ENCODE data around the gene SPOCK1. TPM values are rescaled to one million over a fixed set of nuclear protein-coding genes. Genes with fewer than 3 reads are reported as not detected.
"Not testable (repeated sequence)": the region's sequence is repeated elsewhere in the genome, so short reads cannot be mapped to it uniquely, and the experiment has no call there.

The SPOCK1 gene
- polyA plus RNA-seq, 3 donors = 1.8 to 5.7 (median 2.1) TPM

DNA sequence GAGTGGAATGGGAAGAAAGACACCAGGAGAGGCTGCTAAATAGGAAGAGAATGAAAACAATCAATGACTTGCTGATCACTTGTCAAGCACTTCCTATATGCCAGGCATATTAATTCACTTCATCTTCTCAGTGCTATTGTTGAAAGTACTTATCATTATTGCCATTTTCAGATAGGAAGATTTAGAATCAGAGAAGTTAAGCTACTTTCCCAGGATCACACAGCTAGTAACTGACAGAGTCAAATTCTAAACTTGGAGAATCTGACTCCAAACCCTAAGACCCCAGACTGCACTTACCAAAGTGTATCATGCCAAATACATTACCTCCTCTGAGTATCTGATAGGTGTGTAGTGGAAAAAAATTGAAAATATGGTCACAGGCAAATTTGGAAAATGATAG is 236.3 kb downstream of the SPOCK1 start:
- Histone ChIP-seq H3K9ac (ENCODE audit: insufficient read depth, low read length, poor library complexity, severe bottlenecking) (no peak overlapping the region), H3K27me3 (ENCODE audit: control insufficient read depth in 2 of 2, insufficient read depth in 2 of 2, low read length in 2 of 2) (peaks cover 0 to 2% of the 10 kb centered on the region in 2 donors), H3K4me2 (replicated peaks; ENCODE audit: extremely low read depth, low read length, poor library complexity, severe bottlenecking) (no peak overlapping the region), H3K79me2 (ENCODE audit: insufficient read depth, low read length) (no peaks in the 10 kb centered on the region), H3K4me3 (replicated peaks in 1 of 3; ENCODE audit: low read depth in 2 of 3, low read length in 3 of 3) (no peak overlapping the region), H3K9me3 (replicated peaks in 1 of 2; ENCODE audit: control insufficient read depth in 1 of 2, insufficient read depth in 1 of 2, low read length in 2 of 2) (no peaks in the 10 kb centered on the region), H4K20me1 (ENCODE audit: insufficient read depth, low read length) (no peaks in the 10 kb centered on the region), H3K4me1 (ENCODE audit: control insufficient read depth in 1 of 2, insufficient read depth in 2 of 2, low read length in 2 of 2) (no peaks in the 10 kb centered on the region), H3K36me3 (replicated peaks in 1 of 2; ENCODE audit: control insufficient read depth in 1 of 2, insufficient read depth in 2 of 2, low read length in 2 of 2) (no peaks in the 10 kb centered on the region), H2AFZ (ENCODE audit: insufficient read depth, low read depth, low read length, poor library complexity, severe bottlenecking) (no peak overlapping the region), H3K27ac (ENCODE audit: low read depth in 1 of 2, low read length in 2 of 2) (no peak overlapping the region)
- H3K4me1 Mint-ChIP-seq = no peaks in the 10 kb centered on the region
- TF ChIP-seq, protein P1, sequence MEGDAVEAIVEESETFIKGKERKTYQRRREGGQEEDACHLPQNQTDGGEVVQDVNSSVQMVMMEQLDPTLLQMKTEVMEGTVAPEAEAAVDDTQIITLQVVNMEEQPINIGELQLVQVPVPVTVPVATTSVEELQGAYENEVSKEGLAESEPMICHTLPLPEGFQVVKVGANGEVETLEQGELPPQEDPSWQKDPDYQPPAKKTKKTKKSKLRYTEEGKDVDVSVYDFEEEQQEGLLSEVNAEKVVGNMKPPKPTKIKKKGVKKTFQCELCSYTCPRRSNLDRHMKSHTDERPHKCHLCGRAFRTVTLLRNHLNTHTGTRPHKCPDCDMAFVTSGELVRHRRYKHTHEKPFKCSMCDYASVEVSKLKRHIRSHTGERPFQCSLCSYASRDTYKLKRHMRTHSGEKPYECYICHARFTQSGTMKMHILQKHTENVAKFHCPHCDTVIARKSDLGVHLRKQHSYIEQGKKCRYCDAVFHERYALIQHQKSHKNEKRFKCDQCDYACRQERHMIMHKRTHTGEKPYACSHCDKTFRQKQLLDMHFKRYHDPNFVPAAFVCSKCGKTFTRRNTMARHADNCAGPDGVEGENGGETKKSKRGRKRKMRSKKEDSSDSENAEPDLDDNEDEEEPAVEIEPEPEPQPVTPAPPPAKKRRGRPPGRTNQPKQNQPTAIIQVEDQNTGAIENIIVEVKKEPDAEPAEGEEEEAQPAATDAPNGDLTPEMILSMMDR (IDR thresholded peaks at IDR 0.05) = no peak
- intact Hi-C loops (cut with micrococcal nuclease) = no loop called here
- H3K36me3 Mint-ChIP-seq = no peaks in the 10 kb centered on the region
- no peak overlapping the region for H3K4me3 Mint-ChIP-seq
- no peak for DNase-seq
- H3K9me3 Mint-ChIP-seq = peaks cover 0 to 6% (median 0%) of the 10 kb centered on the region in 7 donors
- H3K27me3 Mint-ChIP-seq (ENCODE audit: low read depth in 3 of 3) = peaks cover 3 to 7% (median 4%) of the 10 kb centered on the region in 3 donors
- no peak overlapping the region for H3K27ac Mint-ChIP-seq

DNA sequence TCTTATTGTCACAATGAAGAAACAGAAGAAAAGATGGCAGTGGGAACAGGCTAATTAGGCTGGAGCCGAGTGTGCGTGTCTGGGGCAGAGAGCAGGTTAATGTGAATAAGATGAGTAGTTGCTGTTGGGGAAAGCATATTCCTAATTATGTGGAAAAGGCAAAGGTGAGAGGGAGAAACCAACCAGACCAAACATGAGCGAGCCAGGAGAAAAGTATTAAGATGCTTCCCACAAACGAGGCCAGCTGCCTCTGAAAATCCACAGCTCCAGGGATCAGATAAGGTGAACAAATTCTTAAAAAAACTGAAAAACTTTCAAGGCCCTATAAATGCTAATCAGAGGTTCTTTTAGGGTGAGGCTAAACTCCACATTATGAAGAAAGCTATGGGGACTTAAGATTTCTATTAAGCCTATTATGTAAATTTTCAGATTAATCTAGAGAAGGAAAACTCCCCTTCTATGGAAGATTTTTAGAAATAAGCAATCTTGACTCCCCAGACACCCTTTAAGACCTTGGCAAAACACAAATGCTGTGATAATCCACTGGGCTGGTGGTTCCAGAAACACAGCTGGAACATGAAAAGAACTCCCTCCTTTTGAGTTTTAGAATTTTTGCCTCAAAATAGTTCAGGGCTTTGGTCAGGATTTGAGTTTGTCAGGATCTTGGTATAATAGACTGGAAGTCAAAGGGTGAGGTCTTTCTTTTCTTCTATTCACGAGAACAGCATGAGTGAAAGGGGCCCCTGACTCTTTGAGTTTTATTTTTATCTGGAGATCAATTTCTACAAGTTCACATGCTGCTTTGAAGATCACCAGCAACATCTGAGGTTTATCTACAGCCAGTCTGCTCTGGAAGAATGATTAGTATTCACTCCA is 238.1 kb downstream of the SPOCK1 start:
- WGBS (ENCODE audit: insufficient coverage) = no CpG with 5 or more reads among the region's 5 CpGs
- Mint-ChIP-seq H3K36me3 (no peaks in the 10 kb centered on the region), H3K4me3 (no peak overlapping the region), H3K27ac (no peak overlapping the region), H3K27me3 (ENCODE audit: low read depth in 3 of 3) (peaks cover 0 to 6% (median 5%) of the 10 kb centered on the region in 3 donors), H3K4me1 (no peaks in the 10 kb centered on the region), H3K9me3 (peaks cover 0 to 7% (median 1%) of the 10 kb centered on the region in 7 donors)
- H3K4me3 ChIP-seq (replicated peaks in 1 of 3; ENCODE audit: low read depth in 2 of 3, low read length in 3 of 3) = no peak overlapping the region
- intact Hi-C loops (cut with micrococcal nuclease) = no loop called here
- H3K27ac ChIP-seq (ENCODE audit: low read depth in 1 of 2, low read length in 2 of 2) = no peak overlapping the region
- peaks cover 0 to 2% of the 10 kb centered on the region in 2 donors for H3K27me3 ChIP-seq (ENCODE audit: control insufficient read depth in 2 of 2, insufficient read depth in 2 of 2, low read length in 2 of 2)
- H3K4me1 ChIP-seq (ENCODE audit: control insufficient read depth in 1 of 2, insufficient read depth in 2 of 2, low read length in 2 of 2) = no peaks in the 10 kb centered on the region
- H4K20me1 ChIP-seq (ENCODE audit: insufficient read depth, low read length) = no peaks in the 10 kb centered on the region
- H3K79me2 ChIP-seq (ENCODE audit: insufficient read depth, low read length) = no peaks in the 10 kb centered on the region
- DNase-seq = no peak
- no peaks in the 10 kb centered on the region for H3K9me3 ChIP-seq (replicated peaks in 1 of 2; ENCODE audit: control insufficient read depth in 1 of 2, insufficient read depth in 1 of 2, low read length in 2 of 2)
- H2AFZ ChIP-seq (ENCODE audit: insufficient read depth, low read depth, low read length, poor library complexity, severe bottlenecking) = no peak overlapping the region
- no peaks in the 10 kb centered on the region for H3K36me3 ChIP-seq (replicated peaks in 1 of 2; ENCODE audit: control insufficient read depth in 1 of 2, insufficient read depth in 2 of 2, low read length in 2 of 2)
- H3K4me2 ChIP-seq (replicated peaks; ENCODE audit: extremely low read depth, low read length, poor library complexity, severe bottlenecking) = no peak overlapping the region
- H3K9ac ChIP-seq (ENCODE audit: insufficient read depth, low read length, poor library complexity, severe bottlenecking) = no peak overlapping the region
- TF ChIP-seq, protein P1 (IDR thresholded peaks at IDR 0.05) = no peak

DNA sequence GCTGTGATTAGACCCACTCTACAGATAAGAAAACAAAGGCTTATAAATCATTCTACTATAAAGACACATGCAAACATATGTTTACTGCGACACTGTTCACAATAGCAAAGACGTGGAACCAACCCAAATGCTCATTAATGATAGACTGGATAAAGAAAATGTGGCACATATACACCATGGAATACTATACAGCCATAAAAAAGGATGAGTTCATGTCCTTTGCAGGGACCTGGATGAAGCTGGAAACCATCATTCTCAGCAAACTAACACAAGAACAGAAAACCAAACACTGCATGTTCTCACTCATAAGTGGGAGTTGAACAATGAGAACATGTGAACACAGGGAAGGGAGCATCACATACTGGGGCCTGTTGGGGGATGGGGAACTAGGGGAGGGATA is 240.0 kb downstream of the SPOCK1 start:
- H3K4me3 ChIP-seq (replicated peaks in 1 of 3; ENCODE audit: low read depth in 2 of 3, low read length in 3 of 3); H3K4me3 Mint-ChIP-seq; H3K27me3 ChIP-seq (ENCODE audit: control insufficient read depth in 2 of 2, insufficient read depth in 2 of 2, low read length in 2 of 2); H3K27me3 Mint-ChIP-seq (ENCODE audit: low read depth in 3 of 3); H3K4me2 ChIP-seq (replicated peaks; ENCODE audit: extremely low read depth, low read length, poor library complexity, severe bottlenecking); H3K9me3 ChIP-seq (replicated peaks in 1 of 2; ENCODE audit: control insufficient read depth in 1 of 2, insufficient read depth in 1 of 2, low read length in 2 of 2); H3K9ac ChIP-seq (ENCODE audit: insufficient read depth, low read length, poor library complexity, severe bottlenecking); H3K4me1 Mint-ChIP-seq; H4K20me1 ChIP-seq (ENCODE audit: insufficient read depth, low read length); H2AFZ ChIP-seq (ENCODE audit: insufficient read depth, low read depth, low read length, poor library complexity, severe bottlenecking); H3K36me3 Mint-ChIP-seq; H3K9me3 Mint-ChIP-seq; H3K36me3 ChIP-seq (replicated peaks in 1 of 2; ENCODE audit: control insufficient read depth in 1 of 2, insufficient read depth in 2 of 2, low read length in 2 of 2); H3K79me2 ChIP-seq (ENCODE audit: insufficient read depth, low read length); DNase-seq; H3K27ac ChIP-seq (ENCODE audit: low read depth in 1 of 2, low read length in 2 of 2); H3K4me1 ChIP-seq (ENCODE audit: control insufficient read depth in 1 of 2, insufficient read depth in 2 of 2, low read length in 2 of 2); intact Hi-C loops (cut with micrococcal nuclease); H3K27ac Mint-ChIP-seq: not testable (repeated sequence)
- no CpG with 5 or more reads among the region's 2 CpGs for WGBS (ENCODE audit: insufficient coverage)
